CD4-positive, alpha-beta T cell treated with Interleukin-4 for 4 hours (primary cell): ENCODE results near the gene EIF2D.

Experiments
- DNase-seq: peaks from one replicate; pipeline ENCODE4 v3.0.0-alpha.2; 2020

EIF2D gene

DNA sequence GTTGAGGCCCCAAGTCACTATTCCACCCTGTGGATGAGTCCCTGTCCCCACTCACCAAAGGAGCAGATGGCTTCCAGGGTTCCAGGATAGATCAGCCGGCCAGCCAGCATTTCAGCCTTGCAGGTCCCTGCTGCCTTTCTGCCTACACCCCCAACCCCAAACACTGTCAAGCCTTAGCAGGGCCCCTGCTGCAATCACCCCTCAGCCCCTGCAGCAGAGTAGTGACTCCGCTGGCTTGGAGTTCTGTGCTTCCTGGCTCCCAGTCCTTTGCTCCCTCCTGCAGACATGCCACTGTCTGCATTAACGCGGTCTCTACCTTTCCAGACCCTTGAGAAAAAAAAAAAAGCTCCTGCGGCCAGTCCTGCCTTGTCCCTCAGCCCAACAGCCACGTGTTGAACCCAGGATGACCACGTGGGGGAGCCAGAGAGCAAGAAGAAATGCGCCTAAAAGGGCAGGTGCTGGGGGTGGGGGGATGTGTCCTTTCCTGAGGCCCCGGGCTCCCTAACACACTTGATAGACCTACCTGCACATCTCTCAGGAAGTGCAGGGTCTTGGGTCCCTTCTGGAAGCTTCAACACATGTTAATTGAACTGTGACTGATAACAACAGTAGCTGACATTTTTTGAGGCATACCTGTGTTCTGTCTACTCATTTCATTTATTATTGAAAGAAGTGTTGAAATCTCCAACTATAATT, 67.6 kb downstream of the EIF2D start:
- DNase-seq, result peak; percentile 76
